Endothelial cell of umbilical vein (primary cell): ENCODE data around the gene CARNS1. TPM values are rescaled to one million over a fixed set of nuclear protein-coding genes. Genes with fewer than 3 reads are reported as not detected.

ENCODE experiments used
- BruUV-seq: library from RNA; stranded (reverse); fragments of 400-500 nt; replicated peaks from 2 replicates; lab custom pipeline; 2021; lab: Mats Ljungman, UMichigan
- CTCF ChIA-PET: fragments of 300-600, 350-600 bp; sonication (Branson Sonifier 250); formaldehyde crosslinking; loops from one replicate; lab custom pipeline; 2021; ENCODE audit warnings: antibody characterized with exemption, inconsistent platforms; lab: Charles Lee
- POLR2A ChIA-PET: fragments of 300-600, 350-600 bp; sonication (Branson Sonifier 250); formaldehyde crosslinking; loops from one replicate; lab custom pipeline; 2021; ENCODE audit warnings: antibody characterized with exemption, inconsistent platforms; lab: Charles Lee
- DNase-seq: peaks from one replicate; pipeline ENCODE4 v3.0.0-alpha.2; 2011; ENCODE audit warnings: low read depth, low spot score
- FAIRE-seq: peaks from 2 replicates; lab custom pipeline; 2011; peaks lifted over from hg19 to GRCh38; lab: Jason Lieb, UNC
- H2AFZ ChIP-seq: 2 replicates; pipeline ENCODE4 v1.6.0; 2012; ENCODE audit warnings: low read depth, low read length, control low read depth, inconsistent platforms
- H3K27ac ChIP-seq: 2 replicates; pipeline ENCODE4 v1.5.1; 2011; ENCODE audit warnings: low read depth, mild to moderate bottlenecking, control low read depth, low read length, moderate library complexity; ENCODE audit not compliant: insufficient read depth
- H3K27me3 ChIP-seq, 2 experiments: 2 replicates each; pipeline versions ENCODE4 v1.6.0 to v1.6.1; 2011; ENCODE audit warnings: low read length in 2 of 2, mixed read lengths in 1 of 2; ENCODE audit not compliant: control insufficient read depth in 2 of 2, insufficient read depth in 2 of 2
- H3K36me3 ChIP-seq, 2 experiments: 2 replicates in 1 of 2; 3 replicates in 1 of 2; pipeline ENCODE4 v1.5.1; 2011; ENCODE audit warnings: low read length in 2 of 2, mild to moderate bottlenecking in 1 of 2, moderate library complexity in 1 of 2; ENCODE audit not compliant: control insufficient read depth in 2 of 2, insufficient read depth in 2 of 2; ENCODE audit errors: extremely low read depth in 1 of 2
- H3K4me1 ChIP-seq: 3 replicates; pipeline ENCODE4 v1.5.1; 2011; ENCODE audit warnings: mild to moderate bottlenecking, low read length; ENCODE audit not compliant: control insufficient read depth, insufficient read depth; ENCODE audit errors: extremely low read depth
- H3K4me2 ChIP-seq: 2 replicates; pipeline ENCODE4 v1.6.1; 2011; ENCODE audit warnings: low read length, control low read depth, mixed read lengths; ENCODE audit not compliant: insufficient read depth
- H3K4me3 ChIP-seq, 3 experiments: fragments of 200-600 bp in 1 of 3; sonication (generic), shearing (Covaris generic) in 1 of 3; replicated peaks in 1 of 3; 2 replicates each; pipeline ENCODE4 v1.5.1; 2011 to 2016; ENCODE audit warnings: control low read depth in 3 of 3, low read length in 3 of 3, mild to moderate bottlenecking in 2 of 3, inconsistent platforms in 1 of 3, low read depth in 1 of 3, moderate library complexity in 1 of 3; ENCODE audit not compliant: insufficient read depth in 1 of 3
- H3K79me2 ChIP-seq: 2 replicates; pipeline ENCODE4 v1.6.0; 2012; ENCODE audit warnings: low read length, inconsistent platforms; ENCODE audit not compliant: control insufficient read depth, insufficient read depth
- H3K9ac ChIP-seq: replicated peaks from 2 replicates; pipeline ENCODE3; 2011; ENCODE audit warnings: low read length, control low read depth; ENCODE audit not compliant: insufficient read depth; ENCODE audit errors: extremely low read depth
- H3K9me1 ChIP-seq: replicated peaks from 3 replicates; pipeline ENCODE4 v1.6.0; 2011; ENCODE audit warnings: mild to moderate bottlenecking, low read length; ENCODE audit not compliant: control insufficient read depth, insufficient read depth; ENCODE audit errors: extremely low read depth
- H3K9me3 ChIP-seq: replicated peaks from 2 replicates; pipeline ENCODE4 v1.5.1; 2012; ENCODE audit warnings: low read length, inconsistent platforms; ENCODE audit not compliant: control insufficient read depth, insufficient read depth
- H4K20me1 ChIP-seq: replicated peaks from 2 replicates; pipeline ENCODE3; 2011; ENCODE audit warnings: mild to moderate bottlenecking, low read length; ENCODE audit not compliant: control insufficient read depth, insufficient read depth; ENCODE audit errors: extremely low read depth
- CTCF ChIP-seq, 2 donors: IDR thresholded peaks; 1 replicate in 1 of 2; 2 replicates in 1 of 2; pipeline ENCODE4 v1.5.1; 2011; ENCODE audit warnings: low read length in 2 of 2, mild to moderate bottlenecking in 2 of 2, moderate library complexity in 2 of 2, control low read depth in 1 of 2, inconsistent platforms in 1 of 2, low read depth in 1 of 2; ENCODE audit not compliant: insufficient read depth in 1 of 2; ENCODE audit errors: extremely low read depth in 1 of 2
- FOS ChIP-seq: IDR thresholded peaks from 2 replicates; pipeline ENCODE4 v1.6.1; 2011; ENCODE audit warnings: mild to moderate bottlenecking, low read length, moderate library complexity, borderline replicate concordance; ENCODE audit not compliant: insufficient read depth
- JUN ChIP-seq: IDR thresholded peaks from 2 replicates; pipeline ENCODE4 v1.6.1; 2011; ENCODE audit warnings: borderline replicate concordance, low read depth; ENCODE audit not compliant: insufficient read length, insufficient read depth
- MAX ChIP-seq: IDR thresholded peaks from 2 replicates; pipeline ENCODE4 v1.6.1; 2011; ENCODE audit not compliant: insufficient read depth, insufficient read length
- MYC ChIP-seq: IDR thresholded peaks from one replicate; pipeline ENCODE4 v1.6.1; 2011; ENCODE audit warnings: mild to moderate bottlenecking, low read depth, low read length
- POLR2A ChIP-seq: IDR thresholded peaks from 2 replicates; pipeline ENCODE4 v1.6.1; 2012; ENCODE audit warnings: low read depth, mild to moderate bottlenecking, control low read depth, low read length
- POLR2AphosphoS5 ChIP-seq: IDR thresholded peaks from 2 replicates; pipeline ENCODE4 v1.6.1; 2012; ENCODE audit warnings: low read depth, mild to moderate bottlenecking, control low read depth, low read length, moderate library complexity; ENCODE audit not compliant: insufficient read depth
- dilution Hi-C: fragments of 300-500 bp; cut with MboI; formaldehyde crosslinking; loops from one replicate; pipeline ENCODE4 v1.15.0; 2019; ENCODE audit warnings: low sequenced_read_pairs; ENCODE audit not compliant: extremely low pct_ligation_motif_present
- intact Hi-C: fragments of 100-400 bp; cut with micrococcal nuclease; formaldehyde crosslinking; loops from one replicate; pipeline ENCODE4 v1.10.0; 2022
- polyA plus RNA-seq, 4 experiments: library from polyadenylated mRNA; depleted of rRNA in 3 of 4; stranded (reverse) in 3 of 4; unstranded in 1 of 4; fragments of >200 nt; gene quantifications; 2 replicates each; pipeline versions ENCODE4 v1.2.1 to v1.2.3, GENCODE V29; 2011 to 2012; ENCODE audit warnings: missing spikeins in 1 of 4
- total RNA-seq: library from RNA; stranded (reverse); gene quantifications from 2 replicates; pipeline ENCODE4 v1.2.3, GENCODE V29; 2021

CARNS1 gene
- total and polyA plus RNA-seq, 2 donors (not counting 3 experiments of a cell fraction or from before 2014, with no cell fraction given): 0.14 to 0.35 TPM

- CTCF ChIA-PET: no interaction called here
- H4K20me1 ChIP-seq: no peaks in the 10 kb centered on the region
- TF ChIP-seq MYC: no peak
- TF ChIP-seq FOS: no peak
- no peak for TF ChIP-seq POLR2A
- TF ChIP-seq JUN: no peak
- TF ChIP-seq POLR2AphosphoS5: no peak
- TF ChIP-seq CTCF (IDR thresholded peaks at IDR 0.05; ENCODE audit: extremely low read depth in 1 of 2, insufficient read depth in 1 of 2, low read depth in 1 of 2, low read length in 2 of 2): no peak
- no peak for TF ChIP-seq MAX
- DNase-seq (no peak), FAIRE-seq (no peak)
- POLR2A ChIA-PET: no interaction called here
- no peak overlapping the region for H3K4me3 ChIP-seq
- no peaks in the 10 kb centered on the region for H3K79me2 ChIP-seq
- H2AFZ ChIP-seq: no peak overlapping the region
- H3K36me3 ChIP-seq: no peaks in the 10 kb centered on the region
- no peaks in the 10 kb centered on the region for H3K9me3 ChIP-seq
- H3K4me2 ChIP-seq: no peak overlapping the region
- no TSS peak for BruUV-seq
- dilution Hi-C loops: no loop called here
- no peaks in the 10 kb centered on the region for H3K27me3 ChIP-seq
- H3K27ac ChIP-seq: no peak overlapping the region
- H3K4me1 ChIP-seq: peaks cover 7% of the 10 kb centered on the region
- intact Hi-C loops: no loop called here
- no peaks in the 10 kb centered on the region for H3K9me1 ChIP-seq
- no peak overlapping the region for H3K9ac ChIP-seq
Observed at GRCh38 chr11:67456068-67456705, 40.7 kb downstream of the CARNS1 start.
